Measurements from ENCODE around the gene ZNF566.
"Not testable (repeated sequence)": the region's sequence is repeated elsewhere in the genome, so short reads cannot be mapped to it uniquely, and the experiment has no call there.

Gene ZNF566

GRCh38 chr19:36489118-36489919 lies at the start of gene ZNF566:
Gene ZNF566, minus strand, starts transcription at chr19:36489561. Its CDS starts 13,004 bp downstream, at chr19:36476557.
- DNase-seq, result peak; percentile 99

DNA sequence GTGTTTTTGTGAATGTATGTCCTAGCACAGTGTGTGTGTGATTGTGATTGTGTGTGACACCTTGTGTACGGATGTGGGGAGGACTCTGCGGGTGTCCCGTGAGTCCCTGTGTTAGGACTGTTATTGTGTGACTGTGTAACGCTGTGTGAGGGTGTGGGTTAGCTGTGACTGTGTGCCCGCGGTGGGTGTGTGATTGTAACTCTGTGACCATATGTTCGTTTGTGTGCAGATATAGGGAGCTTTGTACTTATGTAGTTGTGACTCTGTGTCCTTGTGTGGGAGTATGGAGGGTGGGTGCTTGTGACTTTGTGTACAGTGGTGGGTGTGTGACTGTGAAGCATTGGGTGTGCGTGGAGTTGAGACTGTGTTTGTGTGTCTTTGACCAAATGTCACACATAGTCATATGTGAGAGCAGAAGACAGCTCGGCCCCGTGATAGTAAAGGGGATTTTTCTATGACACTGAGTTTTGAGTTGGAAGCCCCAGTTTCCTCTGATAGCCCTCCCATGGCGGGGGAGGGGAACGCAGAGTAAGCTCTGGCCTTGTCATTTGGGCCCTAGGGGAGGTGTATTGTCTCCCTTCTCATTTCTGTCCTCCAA lies 39.7 kb upstream of the ZNF566 start:
- DNase-seq, result no peak

DNA sequence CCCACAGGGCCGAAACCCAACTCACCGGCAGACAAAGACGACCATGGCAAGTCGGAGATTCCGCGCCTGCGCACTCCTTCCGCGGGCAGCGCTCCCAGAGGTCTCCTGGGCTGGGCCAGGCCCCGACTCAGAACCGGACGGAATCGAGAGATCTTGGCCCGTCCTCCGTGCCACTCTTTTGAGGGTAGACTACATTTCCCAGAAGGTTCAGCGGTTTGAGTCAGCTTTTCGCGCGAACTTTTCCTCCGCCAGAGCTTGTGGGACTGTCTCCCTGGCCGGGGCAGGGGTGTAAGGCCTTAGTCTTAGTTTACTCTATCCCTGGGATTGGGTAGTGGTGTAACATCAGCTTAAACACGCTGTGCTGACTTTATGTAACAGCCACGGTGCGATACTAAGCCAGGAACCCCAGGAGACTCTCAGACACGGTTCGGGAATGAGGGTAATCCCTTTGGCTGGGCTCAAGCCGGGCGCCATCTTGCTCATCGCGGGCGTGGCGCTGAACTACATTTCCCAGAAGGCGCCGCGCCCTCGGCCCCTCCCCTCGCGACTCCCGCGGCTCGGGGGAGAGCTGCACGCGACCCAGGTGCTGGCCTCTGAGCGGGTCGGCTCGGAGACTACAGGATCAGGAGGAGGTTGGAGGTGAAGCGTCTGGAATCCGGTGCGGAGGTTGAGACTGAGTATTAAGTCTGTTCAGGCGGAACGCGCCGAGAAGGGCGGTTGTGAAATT lies 39.0 kb upstream of the ZNF566 start, which contains the start of gene ZNF260:
TSS of gene ZNF260 (minus strand) at position 78 of the 727 bp plus-strand sequence. CDS start 13,033 bp downstream, outside the sequence.
- DNase-seq, result peak; percentile 97

DNA sequence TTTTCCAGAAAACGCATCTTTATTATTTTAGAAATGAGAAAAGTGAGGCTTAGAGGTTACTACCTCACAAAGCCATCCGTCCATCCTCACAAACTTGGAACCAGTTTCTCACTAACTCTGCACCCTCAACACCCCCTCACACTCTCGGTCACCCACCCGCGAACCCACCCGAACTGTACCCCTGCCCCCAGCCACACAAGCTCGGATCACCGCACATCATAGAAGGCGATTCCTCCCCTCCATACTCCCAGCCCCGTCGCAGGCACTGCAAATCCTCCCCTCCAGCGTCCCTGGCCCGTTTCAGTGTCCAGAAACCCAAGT lies 38.5 kb upstream of the ZNF566 start:
- no peak for DNase-seq

- DNase-seq, result no peak
Observed at GRCh38 chr19:36527341-36527740, 38.0 kb upstream of the ZNF566 start.

- no peak for DNase-seq
Observed at GRCh38 chr19:36526581-36526980, 37.2 kb upstream of the ZNF566 start.

GRCh38 chr19:36524617-36525016 lies 35.3 kb upstream of the ZNF566 start:
- DNase-seq, result no peak

DNA sequence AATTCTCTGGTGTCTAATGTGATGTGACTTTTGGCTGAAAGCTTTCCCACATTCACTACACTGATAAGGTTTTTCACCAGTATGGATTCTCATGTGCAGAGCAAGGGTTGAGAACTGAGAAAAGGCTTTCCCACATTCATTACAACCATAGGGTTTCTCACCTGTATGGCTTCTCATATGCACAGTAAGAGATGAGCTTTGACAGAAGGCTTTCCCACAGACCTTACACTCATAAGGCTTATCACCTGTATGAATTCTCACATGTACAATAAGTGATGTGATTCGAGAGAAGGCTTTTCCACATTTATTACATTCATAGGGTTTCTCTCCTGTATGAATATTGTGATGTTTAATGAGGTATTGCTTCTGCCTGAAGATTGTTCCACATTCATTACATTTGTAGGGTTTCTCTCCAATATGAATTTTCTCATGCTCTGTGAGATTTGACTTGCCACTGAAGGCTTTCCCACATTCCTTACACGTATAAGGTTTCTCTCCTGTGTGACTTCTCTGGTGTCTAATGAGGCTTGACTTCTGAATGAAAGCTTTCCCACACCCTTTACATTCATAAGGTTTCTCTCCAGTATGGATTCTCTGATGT lies 24.8 kb upstream of the ZNF566 start:
- no peak for DNase-seq

- DNase-seq, result no peak
Observed at GRCh38 chr19:36508325-36508724, 19.0 kb upstream of the ZNF566 start.

DNA sequence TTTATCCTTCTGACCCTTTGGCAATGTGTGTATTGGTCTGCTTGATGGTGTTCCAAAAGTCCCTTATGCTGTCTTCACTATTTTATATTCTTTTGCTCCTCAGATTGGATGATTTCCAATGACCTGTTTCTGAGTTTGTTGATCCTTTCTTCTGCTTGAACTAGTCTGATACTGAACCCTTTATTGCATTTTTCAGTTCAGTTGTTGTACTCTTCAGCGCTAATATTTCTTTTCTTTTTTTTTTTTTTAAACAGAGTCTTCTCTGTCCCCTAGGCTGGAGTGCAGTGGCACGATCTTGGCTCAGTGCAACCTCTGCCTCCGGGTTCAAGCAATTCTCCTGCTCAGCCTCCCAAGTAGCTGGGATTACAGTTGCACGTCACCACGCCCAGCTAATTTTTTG lies 12.6 kb upstream of the ZNF566 start:
- DNase-seq, result no peak

GRCh38 chr19:36497001-36497400 lies 7.6 kb upstream of the ZNF566 start:
- DNase-seq, result no peak

DNA sequence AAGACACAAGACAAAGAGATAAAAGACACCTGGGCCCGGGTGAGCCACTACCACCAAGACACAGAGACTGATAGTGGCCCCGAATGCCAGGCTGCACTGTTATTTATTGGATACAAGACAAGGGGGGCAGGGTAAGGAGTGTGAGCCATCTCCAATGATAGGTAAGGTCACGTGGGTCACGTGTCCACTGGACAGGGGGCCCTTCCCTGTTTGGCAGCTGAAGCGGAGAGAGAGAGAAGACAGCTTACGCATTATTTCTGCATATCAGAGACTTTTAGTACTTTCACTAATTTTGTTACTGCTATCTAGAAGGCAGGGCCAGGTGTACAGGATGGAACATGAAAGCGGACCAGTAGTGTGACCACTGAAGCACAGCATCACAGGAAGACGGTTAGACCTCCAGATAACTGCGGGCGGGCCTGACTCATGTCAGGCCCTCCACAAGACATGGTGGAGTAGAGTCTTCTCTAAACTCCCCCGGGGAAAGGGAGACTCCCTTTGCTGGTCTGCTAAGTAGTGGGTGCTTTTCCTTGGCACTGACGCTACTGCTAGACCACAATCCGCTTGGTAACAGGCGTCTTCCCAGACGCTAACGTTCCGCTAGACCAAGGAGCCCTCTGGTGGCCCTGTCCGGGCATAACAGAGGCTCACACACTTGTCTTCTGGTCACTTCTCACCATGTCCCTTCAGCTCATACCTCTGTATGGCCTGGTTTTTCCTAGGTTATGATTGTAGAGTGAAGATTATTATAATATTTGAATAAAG lies 3.5 kb upstream of the ZNF566 start:
- peak; percentile 66 for DNase-seq

DNA sequence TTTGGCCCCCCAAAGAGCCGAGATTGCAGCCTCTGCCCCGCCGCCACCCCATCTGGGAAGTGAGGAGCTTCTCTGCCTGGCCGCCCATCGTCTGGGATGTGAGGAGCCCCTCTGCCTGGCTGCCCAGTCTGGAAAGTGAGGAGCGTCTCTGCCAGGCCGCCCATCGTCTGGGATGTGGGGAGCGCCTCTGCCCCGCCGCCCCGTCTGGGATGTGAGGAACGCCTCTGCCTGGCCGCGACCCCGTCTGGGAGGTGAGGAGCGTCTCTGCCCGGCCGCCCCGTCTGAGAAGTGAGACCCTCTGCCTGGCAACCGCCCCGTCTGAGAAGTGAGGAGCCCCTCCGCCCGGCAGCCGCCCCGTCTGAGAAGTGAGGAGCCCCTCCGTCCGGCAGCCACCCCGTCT lies 1.5 kb upstream of the ZNF566 start:
- not testable (repeated sequence) for DNase-seq

DNA sequence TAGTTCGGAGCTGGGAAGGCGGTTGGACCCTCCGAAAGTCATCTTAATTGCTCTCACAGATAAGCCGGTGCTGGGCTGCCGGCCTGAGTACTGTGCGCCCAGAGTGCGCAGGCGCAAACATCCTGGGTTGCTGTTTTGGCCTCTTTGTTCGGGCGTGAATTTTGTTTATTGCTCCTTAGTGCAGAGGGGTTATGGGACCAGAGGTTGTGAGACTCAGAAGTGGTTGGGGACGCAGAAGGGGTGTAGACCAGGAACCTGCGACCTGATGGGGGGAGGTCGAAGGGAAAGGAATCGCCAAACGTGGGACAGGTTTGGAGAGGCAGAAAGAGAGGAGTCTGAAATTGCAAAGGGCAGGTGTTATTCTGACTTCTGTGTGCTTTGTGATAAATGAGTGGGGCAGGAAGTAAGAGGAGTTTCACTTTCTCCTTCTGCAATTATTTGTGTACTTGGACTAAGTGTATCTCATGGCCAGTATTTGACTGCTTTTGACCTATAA lies 607 bp upstream of the ZNF566 start:
- peak; percentile 99 for DNase-seq

DNA sequence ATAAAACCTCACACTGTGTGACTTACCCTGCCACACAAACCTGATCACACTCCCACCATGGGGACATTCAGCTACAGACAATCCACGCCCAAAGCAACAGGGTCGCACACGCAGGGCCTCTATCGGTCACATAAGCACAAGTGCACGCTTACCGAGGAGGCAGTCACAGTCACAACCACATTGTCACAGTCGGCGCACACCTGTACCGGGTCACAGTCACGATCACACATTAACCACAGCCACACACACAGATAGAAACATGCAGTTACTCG lies 579 bp downstream of the ZNF566 start:
- DNase-seq, result peak; percentile 80

- DNase-seq, result no peak
Observed at GRCh38 chr19:36488118-36488845, 1.1 kb downstream of the ZNF566 start.

GRCh38 chr19:36483653-36484052 lies 5.7 kb downstream of the ZNF566 start:
- DNase-seq, result no peak

DNA sequence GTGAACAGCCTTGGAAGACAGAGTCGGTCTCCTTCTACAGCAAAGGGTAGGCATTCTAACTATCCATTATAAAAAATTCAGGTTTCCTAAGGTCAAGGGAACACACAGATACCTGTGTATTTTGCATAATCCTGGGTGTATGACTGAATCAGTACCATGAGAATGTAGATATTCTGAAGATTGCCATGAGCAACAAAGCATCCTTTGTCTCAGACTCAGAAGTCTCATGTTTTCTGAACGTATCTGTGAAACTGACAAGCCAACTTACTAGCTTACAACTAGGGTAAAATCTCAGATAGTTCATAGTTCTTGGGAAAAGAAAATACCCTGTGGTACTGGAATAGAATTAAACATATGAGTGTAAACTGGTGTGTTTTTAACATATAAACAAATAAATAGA lies 6.5 kb downstream of the ZNF566 start:
- peak; percentile 53 for DNase-seq

GRCh38 chr19:36460046-36460445 lies 29.3 kb downstream of the ZNF566 start:
- DNase-seq, result no peak

DNA sequence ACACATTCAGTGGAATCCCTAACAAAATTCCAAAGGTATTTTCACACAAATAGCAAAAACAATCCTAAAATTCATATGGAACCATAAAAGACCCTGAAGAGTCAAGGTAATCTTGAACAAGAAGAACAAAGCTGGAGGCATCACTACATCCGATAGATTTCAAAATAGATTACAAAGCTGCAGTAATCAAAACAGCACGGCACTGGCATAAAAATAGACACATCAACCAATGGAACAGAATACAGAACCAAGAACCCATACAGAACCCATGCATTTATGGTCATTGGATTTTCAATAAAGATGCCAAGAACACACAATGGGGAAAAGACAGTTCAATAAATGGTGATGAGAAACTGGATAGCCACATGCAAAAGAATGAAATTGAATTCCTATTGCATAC lies 32.5 kb downstream of the ZNF566 start:
- no peak for DNase-seq

DNA sequence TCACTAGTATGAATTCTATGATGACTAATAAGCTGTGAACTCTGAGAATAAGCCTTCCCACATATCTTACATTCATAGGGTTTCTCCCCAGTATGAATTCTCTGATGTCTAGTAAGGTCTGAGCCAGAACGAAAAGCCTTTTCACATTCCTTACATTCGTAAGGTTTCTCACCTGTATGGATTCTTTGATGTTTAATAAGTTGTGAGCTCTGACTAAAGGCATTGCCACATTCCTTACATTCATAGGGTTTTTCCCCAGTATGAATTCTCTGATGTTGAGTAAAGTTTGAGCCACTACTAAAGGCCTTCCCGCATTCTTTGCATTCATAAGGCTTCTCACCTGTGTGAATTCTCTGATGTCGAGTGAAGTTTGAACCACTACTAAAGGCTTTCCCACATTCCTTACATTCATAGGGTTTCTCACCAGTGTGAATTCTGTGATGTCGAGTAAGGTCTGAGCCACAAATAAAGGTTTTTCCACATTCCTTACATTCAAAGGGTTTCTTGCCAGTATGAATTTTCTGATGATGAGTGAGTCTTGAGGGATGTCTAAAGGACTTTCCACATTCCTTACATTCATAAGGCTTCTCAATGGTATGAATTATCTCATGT lies 40.2 kb downstream of the ZNF566 start:
- no peak for DNase-seq

DNA sequence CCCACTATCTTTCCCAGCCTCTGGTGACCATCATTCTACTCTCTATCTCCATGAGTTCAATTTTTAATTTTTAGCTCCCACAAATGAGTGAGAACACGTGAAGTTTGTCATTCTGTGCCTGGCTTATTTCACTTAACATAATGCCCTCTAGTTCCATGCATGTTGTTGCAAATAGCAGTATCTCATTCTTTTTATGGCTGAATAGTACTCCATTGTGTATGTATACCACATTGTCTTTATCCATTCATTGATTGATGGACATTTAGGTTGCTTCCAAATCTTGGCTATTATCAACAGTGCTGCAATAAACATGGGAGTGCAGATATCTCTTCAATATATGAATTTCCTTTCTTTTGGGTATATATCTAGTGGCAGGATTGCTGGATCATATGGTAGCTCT lies 48.0 kb downstream of the ZNF566 start:
- no peak for DNase-seq
